Measurements from ENCODE around the gene PCBD1.

DNA sequence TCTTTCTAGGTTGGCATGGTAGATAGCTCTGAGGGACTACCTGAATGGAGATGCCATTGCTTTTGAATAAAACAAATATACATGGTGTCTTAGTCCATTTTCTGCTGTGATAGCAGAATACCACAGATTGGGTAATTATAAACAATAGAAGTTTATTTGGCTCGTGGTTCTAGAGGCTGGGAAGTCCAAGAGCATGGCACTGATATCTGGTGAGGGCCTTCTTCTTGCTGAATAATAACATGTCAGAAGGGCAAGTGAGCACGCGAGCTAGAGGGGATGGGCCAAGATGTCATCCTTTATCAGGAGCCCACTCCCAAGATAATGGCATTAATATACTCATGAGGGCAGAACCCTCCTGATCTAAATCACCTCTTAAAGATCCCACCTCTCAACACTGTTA is 50.7 kb downstream of the PCBD1 start:
- TF ChIP-seq CTCF (IDR thresholded peaks at IDR 0.05) (no peak), POLR2AphosphoS5 (IDR thresholded peaks at IDR 0.05) (no peak), POLR2A (IDR thresholded peaks at IDR 0.05) (no peak)
